HepG2 (cell line): ENCODE measurements around the gene NDRG3. TPM values are rescaled to one million over a fixed set of nuclear protein-coding genes. Genes with fewer than 3 reads are reported as not detected.

ENCODE experiments used
- ARID4A ChIP-seq: sonication (generic); formaldehyde crosslinking; IDR thresholded peaks from 2 replicates; pipeline ENCODE4 v1.5.0; 2020; ENCODE audit warnings: mild to moderate bottlenecking, missing genetic modification reagents, borderline replicate concordance
- EED ChIP-seq: sonication (generic); formaldehyde crosslinking; IDR thresholded peaks from 2 replicates; pipeline ENCODE4 v1.5.0; 2020; ENCODE audit warnings: mild to moderate bottlenecking, missing genetic modification reagents
- FOXA3 ChIP-seq: IDR thresholded peaks from 2 replicates; pipeline ENCODE4 v1.6.1; 2016; ENCODE audit warnings: missing genetic modification reagents, missing compliant biosample characterization
- SATB2 ChIP-seq: sonication (generic); formaldehyde crosslinking; IDR thresholded peaks from 2 replicates; pipeline ENCODE4 v1.5.0; 2020; ENCODE audit warnings: missing genetic modification reagents
- THAP9 ChIP-seq: sonication (generic); formaldehyde crosslinking; IDR thresholded peaks from 2 replicates; pipeline ENCODE4; 2020; ENCODE audit warnings: missing genetic modification reagents, mild to moderate bottlenecking, borderline replicate concordance
- ZNF142 ChIP-seq: sonication (generic); formaldehyde crosslinking; IDR thresholded peaks from 2 replicates; pipeline ENCODE4 v1.4.0; 2020; ENCODE audit warnings: missing genetic modification reagents
- ZNF547 ChIP-seq: sonication (generic); formaldehyde crosslinking; IDR thresholded peaks from 2 replicates; pipeline ENCODE4 v1.5.1; 2020; ENCODE audit warnings: mild to moderate bottlenecking, missing genetic modification reagents
- ZNF557 ChIP-seq: sonication (generic); formaldehyde crosslinking; IDR thresholded peaks from 2 replicates; pipeline ENCODE4 v1.4.0; 2020; ENCODE audit warnings: missing genetic modification reagents
- ZNF598 ChIP-seq: sonication (generic); formaldehyde crosslinking; IDR thresholded peaks from 2 replicates; pipeline ENCODE4 v1.5.1; 2020; ENCODE audit warnings: mild to moderate bottlenecking, missing genetic modification reagents, borderline replicate concordance
- polyA plus RNA-seq, 8 experiments: library from polyadenylated mRNA; depleted of rRNA in 3 of 8; stranded (reverse) in 7 of 8; unstranded in 1 of 8; fragments of >200 nt; fragmentation: Illumina TruSeq in 4 of 8; extraction: Trizol in 4 of 8; gene quantifications; 2 replicates each; pipeline versions ENCODE4 v1.2.1 to v1.2.3, GENCODE V29; 2011 to 2016; ENCODE audit warnings: low read depth in 4 of 8, missing spikeins in 1 of 8, mixed read lengths in 1 of 8; ENCODE audit not compliant: insufficient read depth in 1 of 8
- total RNA-seq, 5 experiments: library from RNA; depleted of rRNA; stranded (reverse); fragments of >200 nt; fragmentation: Illumina TruSeq; extraction: Trizol; gene quantifications; 2 replicates each; pipeline ENCODE4 v1.2.3, GENCODE V29; 2016; ENCODE audit warnings: low read depth in 1 of 5
- TF ChIP-seq, protein P1 (sequence below): sonication (generic); formaldehyde crosslinking; IDR thresholded peaks from 2 replicates; pipeline ENCODE4 v1.4.0; 2020; ENCODE audit warnings: missing genetic modification reagents

The NDRG3 gene
- total and polyA plus RNA-seq, 2 of the 13 experiments (the other 11 are each of a cell fraction or from before 2014, with no cell fraction given) = 36.0 to 40.5 TPM

- TF ChIP-seq ZNF142 (CRISPR knock-in tag) = no peak
- TF ChIP-seq, protein P1, sequence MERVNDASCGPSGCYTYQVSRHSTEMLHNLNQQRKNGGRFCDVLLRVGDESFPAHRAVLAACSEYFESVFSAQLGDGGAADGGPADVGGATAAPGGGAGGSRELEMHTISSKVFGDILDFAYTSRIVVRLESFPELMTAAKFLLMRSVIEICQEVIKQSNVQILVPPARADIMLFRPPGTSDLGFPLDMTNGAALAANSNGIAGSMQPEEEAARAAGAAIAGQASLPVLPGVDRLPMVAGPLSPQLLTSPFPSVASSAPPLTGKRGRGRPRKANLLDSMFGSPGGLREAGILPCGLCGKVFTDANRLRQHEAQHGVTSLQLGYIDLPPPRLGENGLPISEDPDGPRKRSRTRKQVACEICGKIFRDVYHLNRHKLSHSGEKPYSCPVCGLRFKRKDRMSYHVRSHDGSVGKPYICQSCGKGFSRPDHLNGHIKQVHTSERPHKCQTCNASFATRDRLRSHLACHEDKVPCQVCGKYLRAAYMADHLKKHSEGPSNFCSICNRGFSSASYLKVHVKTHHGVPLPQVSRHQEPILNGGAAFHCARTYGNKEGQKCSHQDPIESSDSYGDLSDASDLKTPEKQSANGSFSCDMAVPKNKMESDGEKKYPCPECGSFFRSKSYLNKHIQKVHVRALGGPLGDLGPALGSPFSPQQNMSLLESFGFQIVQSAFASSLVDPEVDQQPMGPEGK (CRISPR knock-in tag) = peak; percentile 17; the same call in 1 of the 2 replicates
- no peak for TF ChIP-seq ZNF547
- no peak for TF ChIP-seq THAP9
- 0 out of 2 replicates have a peak, but pooled peaks have one; percentile 25 for TF ChIP-seq ZNF598
- peak; percentile 71; the same call in 1 of the 2 replicates for TF ChIP-seq EED (CRISPR knock-in tag)
- no peak for TF ChIP-seq FOXA3 (CRISPR knock-in tag)
- peak; percentile 29; the same call in 1 of the 2 replicates for TF ChIP-seq ARID4A (CRISPR knock-in tag)
- no peak for TF ChIP-seq ZNF557 (CRISPR knock-in tag)
- TF ChIP-seq SATB2 (CRISPR knock-in tag) = no peak
Measured at GRCh38 chr20:36778831-36779655, 33.2 kb upstream of the NDRG3 start (continued).
